Activated CD4-positive, alpha-beta T cell treated with anti-CD3 and anti-CD28 coated beads, Interleukin-2, amount 10 ng/mL, durations not matched to agents 7 days and 5 days (primary cell): ENCODE data around the gene TBCK. TPM values are rescaled to one million over a fixed set of nuclear protein-coding genes. Genes with fewer than 3 reads are reported as not detected.

ENCODE experiments used
- CTCF ChIA-PET: fragments of 350-600 bp; sonication (Branson Sonifier 250); formaldehyde crosslinking; loops from one replicate; lab custom pipeline; 2021; ENCODE audit warnings: antibody characterized with exemption; lab: Charles Lee
- POLR2A ChIA-PET: fragments of 350-600 bp; sonication (Branson Sonifier 250); formaldehyde crosslinking; loops from one replicate; lab custom pipeline; 2021; ENCODE audit warnings: antibody characterized with exemption; lab: Charles Lee
- DNase-seq: peaks from one replicate; pipeline ENCODE4 v3.0.0-alpha.2; 2020
- H3K27ac Mint-ChIP-seq: one replicate; pipeline ENCODE4 v1.8.0; 2021; ENCODE audit warnings: mild to moderate bottlenecking, moderate library complexity, mixed read lengths
- H3K27me3 Mint-ChIP-seq: one replicate; pipeline ENCODE4 v1.8.0; 2021; ENCODE audit warnings: mixed read lengths
- H3K36me3 Mint-ChIP-seq: one replicate; pipeline ENCODE4 v1.8.0; 2021; ENCODE audit warnings: low read depth, mixed read lengths
- H3K4me1 Mint-ChIP-seq: one replicate; pipeline ENCODE4 v1.8.0; 2021; ENCODE audit warnings: mixed read lengths
- H3K4me3 Mint-ChIP-seq: one replicate; pipeline ENCODE4 v1.8.0; 2021; ENCODE audit warnings: mild to moderate bottlenecking, moderate library complexity, mixed read lengths
- H3K9me3 Mint-ChIP-seq: one replicate; pipeline ENCODE4 v1.8.0; 2021; ENCODE audit warnings: mixed read lengths
- total RNA-seq, 2 experiments: library from RNA; stranded (reverse); gene quantifications; one replicate each; pipeline ENCODE4 v1.2.3, GENCODE V29; 2021

TBCK gene
- total RNA-seq, 2 experiments from 2014 or later: 31.7 to 33.1 TPM

DNA sequence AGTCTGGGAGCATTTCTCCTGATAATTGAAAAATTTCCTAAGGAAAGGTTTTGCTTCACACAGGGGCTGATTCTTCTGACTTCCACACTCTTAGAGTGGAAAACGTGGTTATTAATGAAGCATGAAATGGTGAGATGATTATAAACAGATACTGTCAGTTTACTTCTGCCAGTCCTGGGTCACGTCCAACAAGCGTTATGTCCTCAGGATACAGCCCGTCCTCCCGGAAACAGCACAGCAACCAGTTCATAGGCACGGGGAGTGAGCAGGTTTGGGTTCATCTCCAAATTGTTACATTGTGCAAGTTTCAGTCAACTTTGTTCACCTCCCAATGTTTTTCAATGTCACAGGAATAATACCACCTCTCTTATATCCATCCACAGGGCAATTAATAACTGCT lies 321.9 kb downstream of the TBCK start:
- no peaks in the 10 kb centered on the region for H3K9me3 Mint-ChIP-seq
- no peak for DNase-seq
- H3K4me1 Mint-ChIP-seq: no peaks in the 10 kb centered on the region
- no peak overlapping the region for H3K27ac Mint-ChIP-seq
- CTCF ChIA-PET: no interaction called here
- POLR2A ChIA-PET: no interaction called here
- no peak overlapping the region for H3K4me3 Mint-ChIP-seq
- H3K27me3 Mint-ChIP-seq: no peaks in the 10 kb centered on the region
- H3K36me3 Mint-ChIP-seq: no peaks in the 10 kb centered on the region

DNA sequence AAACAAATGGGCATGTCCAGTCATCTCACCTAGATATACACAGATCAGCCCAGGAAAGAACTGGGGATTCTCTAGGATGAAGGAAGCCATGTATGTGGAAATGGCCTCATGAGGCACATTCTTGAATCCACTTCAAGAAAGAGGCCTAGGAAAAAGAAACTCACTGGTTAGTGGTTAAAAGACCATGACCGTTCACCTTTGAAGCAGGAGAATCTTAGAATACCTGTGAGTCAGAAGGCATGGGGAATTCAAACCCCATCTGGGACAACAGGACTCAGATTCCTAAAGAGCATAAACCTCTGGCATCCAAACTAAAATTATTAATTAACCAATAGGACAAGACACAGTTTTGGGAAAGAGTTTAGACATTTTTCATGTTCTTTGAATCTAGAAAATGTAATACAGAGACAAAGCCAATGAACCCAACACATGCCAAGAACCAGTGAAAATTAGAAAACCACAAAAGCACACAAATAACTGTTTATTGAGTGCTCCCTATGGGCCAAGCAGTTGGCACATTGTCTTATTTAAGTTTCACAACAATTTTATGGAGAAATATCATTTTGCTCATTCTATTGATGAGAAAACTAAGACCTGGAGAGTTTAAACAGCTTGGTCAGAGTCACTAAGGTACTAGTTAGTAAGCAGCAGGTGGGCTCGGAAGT lies 323.2 kb downstream of the TBCK start:
- no peak for DNase-seq
- Mint-ChIP-seq H3K27ac (no peak overlapping the region), H3K9me3 (no peaks in the 10 kb centered on the region), H3K27me3 (no peaks in the 10 kb centered on the region), H3K4me3 (no peak overlapping the region), H3K36me3 (no peaks in the 10 kb centered on the region), H3K4me1 (no peaks in the 10 kb centered on the region)
- ChIA-PET CTCF (no interaction called here), POLR2A (no interaction called here)

DNA sequence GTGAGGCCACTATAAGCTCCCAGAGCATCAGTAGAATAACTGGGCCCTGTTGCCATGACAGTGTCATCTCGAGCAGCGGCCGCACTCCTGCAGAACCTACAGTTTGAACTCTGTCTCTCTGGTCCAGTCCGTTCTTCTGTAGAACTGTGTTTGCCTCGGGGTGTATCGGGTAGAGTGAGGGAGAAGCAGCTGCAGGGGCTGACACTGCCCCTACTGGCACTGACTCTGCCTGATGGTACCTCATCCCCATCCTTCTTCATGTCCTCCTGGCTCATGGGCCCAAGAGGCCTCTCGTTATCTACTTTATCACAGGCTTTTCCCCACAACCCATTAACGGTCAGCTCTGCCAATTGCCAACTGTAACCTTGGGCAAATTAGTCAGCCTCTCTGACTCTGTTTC lies 324.3 kb downstream of the TBCK start:
- H3K4me3 Mint-ChIP-seq: no peak overlapping the region
- no peaks in the 10 kb centered on the region for H3K9me3 Mint-ChIP-seq
- no peaks in the 10 kb centered on the region for H3K4me1 Mint-ChIP-seq
- no peak for DNase-seq
- POLR2A ChIA-PET: no interaction called here
- no peaks in the 10 kb centered on the region for H3K36me3 Mint-ChIP-seq
- no peaks in the 10 kb centered on the region for H3K27me3 Mint-ChIP-seq
- CTCF ChIA-PET: no interaction called here
- no peak overlapping the region for H3K27ac Mint-ChIP-seq

Other genes starting within 250 kb of the TBCK start
- 10 to 100 TPM; 42.9 to 50.9 TPM for gene AIMP1, start 341 bp upstream of the TBCK start, total RNA-seq
- not detected for gene GIMD1, start 52.6 kb upstream of the TBCK start, total RNA-seq